AG04450 (cell line): ENCODE results near the gene PYGB. TPM values are rescaled to one million over a fixed set of nuclear protein-coding genes. Genes with fewer than 3 reads are reported as not detected.

Experiments
- CTCF ChIA-PET: fragments of 300-600, 350-600 bp; formaldehyde crosslinking; extraction: SDS; loops from one replicate; lab custom pipeline; 2022; ENCODE audit warnings: antibody characterized with exemption, inconsistent platforms; lab: Charles Lee
- POLR2A ChIA-PET: fragments of 350-600 bp; formaldehyde crosslinking; extraction: SDS; loops from one replicate; lab custom pipeline; 2021; ENCODE audit warnings: antibody characterized with exemption, inconsistent platforms; lab: Yijun Ruan, JAX
- DNase-seq: peaks from one replicate; pipeline ENCODE4 v3.0.0-alpha.2; 2011; ENCODE audit warnings: low read depth, low spot score
- H3K27ac ChIP-seq: one replicate; pipeline ENCODE4 v1.5.1; 2012; ENCODE audit warnings: low read depth, low read length, control low read depth
- H3K27me3 ChIP-seq: one replicate; pipeline ENCODE4 v1.6.0; 2012; ENCODE audit warnings: low read length; ENCODE audit not compliant: control insufficient read depth, insufficient read depth
- H3K4me3 ChIP-seq: 2 replicates; pipeline ENCODE4 v1.5.1; 2011; ENCODE audit warnings: mild to moderate bottlenecking, low read depth, low read length, control low read depth
- H3K9me3 ChIP-seq: 2 replicates; pipeline ENCODE4 v1.5.1; 2012; ENCODE audit warnings: low read length; ENCODE audit not compliant: control insufficient read depth, insufficient read depth
- CTCF ChIP-seq: IDR thresholded peaks from 2 replicates; pipeline ENCODE4 v1.5.1; 2011; ENCODE audit warnings: low read depth, low read length, control low read depth, inconsistent platforms
- polyA plus RNA-seq: library from polyadenylated mRNA; depleted of rRNA; stranded (reverse); fragments of >200 nt; gene quantifications from 2 replicates; pipeline ENCODE4 v1.2.3, GENCODE V29; 2011

Gene PYGB
- polyA plus RNA-seq, 1 experiment, result 43.2 TPM

DNA sequence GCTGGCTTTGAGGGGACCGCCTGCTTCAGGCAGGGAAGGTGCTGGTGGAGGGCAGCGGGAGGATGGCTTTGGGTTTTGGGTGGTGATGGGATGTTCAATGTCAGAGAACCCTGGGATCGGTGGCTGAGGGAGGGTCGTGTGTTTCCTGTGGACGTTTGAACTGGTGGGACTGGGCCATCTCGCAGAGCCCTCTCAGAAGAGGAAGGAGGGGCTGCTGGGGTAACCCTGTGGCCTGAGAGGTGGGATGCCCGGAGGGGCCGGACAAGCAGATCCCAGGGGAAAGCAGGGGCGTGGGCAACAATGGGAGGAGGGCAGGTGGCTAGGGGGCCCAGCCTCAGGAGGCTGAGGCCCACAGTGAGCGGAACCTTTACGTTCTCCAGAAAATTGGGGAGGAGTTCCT, 34.9 kb downstream of the PYGB start:
- Histone ChIP-seq H3K9me3 (no peaks in the 10 kb centered on the region; the same call in 1 of the 2 replicates), H3K27ac (no peak overlapping the region), H3K4me3 (no peak overlapping the region), H3K27me3 (no peaks in the 10 kb centered on the region)
- DNase-seq, result no peak
- no peak for TF ChIP-seq CTCF
- POLR2A ChIA-PET, result interaction anchor here (1.4 kb wide), 1 partner anchor 35 kb away, joined by 5 read pairs; the partner anchor contains the start of gene PYGB
- CTCF ChIA-PET, result no interaction called here

DNA sequence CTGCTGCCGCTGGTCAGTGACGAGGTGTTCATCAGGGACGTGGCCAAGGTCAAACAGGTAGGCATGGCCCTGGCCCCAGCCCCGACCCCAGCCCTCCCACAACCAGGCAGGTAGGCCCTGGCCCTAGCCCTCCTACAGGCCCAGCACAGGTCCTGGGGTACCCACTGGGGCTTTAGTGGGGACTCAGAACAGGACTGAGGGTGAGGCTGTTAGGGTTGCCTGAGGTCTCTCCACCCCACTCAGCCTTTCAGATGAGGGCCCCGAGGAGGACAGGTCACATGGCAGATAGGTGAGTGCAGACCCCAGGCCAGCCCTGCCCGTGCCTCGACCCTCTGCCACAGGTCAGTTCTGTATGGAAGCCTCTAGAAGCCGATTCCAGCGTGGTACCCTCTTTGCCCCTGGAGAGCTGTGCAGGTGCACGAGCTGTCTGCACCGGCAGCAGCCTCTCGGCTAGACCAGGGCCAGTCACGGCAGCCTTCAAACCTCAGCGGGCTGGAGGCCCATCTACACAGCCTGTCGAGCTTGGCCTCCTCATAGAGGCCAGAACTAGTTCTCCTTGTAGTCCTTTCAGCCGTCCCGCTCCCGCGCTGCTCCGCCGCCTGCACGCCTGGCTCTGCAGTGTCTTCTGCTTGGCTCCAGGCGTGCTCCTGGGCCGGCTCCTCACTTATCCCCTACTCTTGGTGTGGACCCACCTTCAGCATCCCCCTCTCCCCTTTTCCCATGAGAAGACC, 35.5 kb downstream of the PYGB start:
- Histone ChIP-seq H3K27me3 (no peaks in the 10 kb centered on the region), H3K4me3 (no peak overlapping the region), H3K9me3 (no peaks in the 10 kb centered on the region; the same call in 1 of the 2 replicates), H3K27ac (no peak overlapping the region)
- TF ChIP-seq CTCF, result no peak
- ChIA-PET CTCF (no interaction called here), POLR2A (no interaction called here)
- DNase-seq, result no peak

GRCh38 chr20:25284131-25284601, 36.3 kb downstream of the PYGB start:
- Histone ChIP-seq H3K4me3 (no peak overlapping the region), H3K27ac (no peak overlapping the region), H3K9me3 (no peaks in the 10 kb centered on the region; the same call in 1 of the 2 replicates), H3K27me3 (no peaks in the 10 kb centered on the region)
- no peak for TF ChIP-seq CTCF
- no peak for DNase-seq
- ChIA-PET CTCF (no interaction called here), POLR2A (no interaction called here)

- H3K27me3 ChIP-seq, result no peaks in the 10 kb centered on the region
- ChIA-PET CTCF (no interaction called here), POLR2A (no interaction called here)
Measured at GRCh38 chr20:25285091-25285647, 37.3 kb downstream of the PYGB start.

More at GRCh38 chr20:25285091-25285647, 37.3 kb downstream of the PYGB start:
- DNase-seq, result no peak
- Histone ChIP-seq H3K4me3 (no peak overlapping the region), H3K9me3 (no peaks in the 10 kb centered on the region; the same call in 1 of the 2 replicates), H3K27ac (no peak overlapping the region)
- no peak for TF ChIP-seq CTCF
